Liver (tissue), 9 donors: ENCODE results near the gene MVP. TPM values are rescaled to one million over a fixed set of nuclear protein-coding genes. Genes with fewer than 3 reads are reported as not detected.

Source experiments
- DNase-seq: peaks from one replicate; pipeline ENCODE4 v3.0.0-alpha.2; 2017; ENCODE audit warnings: low spot score
- H3K27ac ChIP-seq, 2 donors: one replicate each; pipeline ENCODE4 v1.7.0; 2013; ENCODE audit warnings: inconsistent platforms in 2 of 2, low read length in 2 of 2, control low read depth in 1 of 2, low read depth in 1 of 2, mild to moderate bottlenecking in 1 of 2
- H3K27me3 ChIP-seq, 4 donors: one replicate each; pipeline versions ENCODE4 v1.6.1 to v1.7.0; 2013; ENCODE audit warnings: low read length in 3 of 4, inconsistent platforms in 1 of 4, mild to moderate bottlenecking in 1 of 4, moderate library complexity in 1 of 4; ENCODE audit not compliant: control insufficient read depth in 4 of 4, insufficient read depth in 4 of 4
- H3K36me3 ChIP-seq, 4 donors: one replicate each; pipeline versions ENCODE4 v1.6.1 to v1.7.0; 2013; ENCODE audit warnings: low read length in 3 of 4, mild to moderate bottlenecking in 3 of 4, low read depth in 1 of 4, moderate library complexity in 1 of 4; ENCODE audit not compliant: control insufficient read depth in 4 of 4, insufficient read depth in 3 of 4
- H3K4me1 ChIP-seq, 4 donors: one replicate each; pipeline versions ENCODE4 v1.6.1 to v1.7.0; 2013; ENCODE audit warnings: low read length in 3 of 4, mild to moderate bottlenecking in 3 of 4, moderate library complexity in 1 of 4; ENCODE audit not compliant: control insufficient read depth in 4 of 4, insufficient read depth in 4 of 4
- H3K4me3 ChIP-seq, 3 donors: one replicate each; pipeline versions ENCODE4 v1.6.1 to v1.7.0; 2013; ENCODE audit warnings: low read length in 3 of 3, control low read depth in 1 of 3, low read depth in 1 of 3, mild to moderate bottlenecking in 1 of 3
- H3K9ac ChIP-seq, 2 donors: one replicate each; pipeline ENCODE4 v1.7.0; 2013; ENCODE audit warnings: low read length in 2 of 2, mild to moderate bottlenecking in 2 of 2, moderate library complexity in 2 of 2, control low read depth in 1 of 2, low read depth in 1 of 2
- H3K9me3 ChIP-seq, 4 donors: one replicate each; pipeline versions ENCODE4 v1.6.1 to v1.7.0; 2013; ENCODE audit warnings: low read length in 3 of 4; ENCODE audit not compliant: control insufficient read depth in 4 of 4
- CTCF ChIP-seq: fragments of 150-350 bp; IDR thresholded peaks from 2 replicates; pipeline ENCODE4 v1.5.1; 2017; ENCODE audit warnings: improper control_type of control experiment, low read depth, low read length; ENCODE audit not compliant: missing input control
- EGR1 ChIP-seq, 2 donors: IDR thresholded peaks; 2 replicates each; pipeline ENCODE4 v1.6.1; 2016 to 2018; ENCODE audit warnings: antibody characterized with exemption in 2 of 2, low read depth in 2 of 2
- FOXA1 ChIP-seq: IDR thresholded peaks from 2 replicates; pipeline ENCODE4 v1.6.1; 2016; ENCODE audit warnings: antibody characterized with exemption
- GABPA ChIP-seq, 2 donors: IDR thresholded peaks in 1 of 2; conservative IDR thresholded peaks in 1 of 2; 2 replicates each; pipeline ENCODE4 v1.6.1; 2016; ENCODE audit warnings: antibody characterized with exemption in 2 of 2, mild to moderate bottlenecking in 1 of 2, moderate library complexity in 1 of 2
- HNF4A ChIP-seq, 2 donors: conservative IDR thresholded peaks; 2 replicates each; pipeline ENCODE4 v1.6.1; 2016; ENCODE audit warnings: antibody characterized with exemption in 2 of 2, mild to moderate bottlenecking in 2 of 2
- HNF4G ChIP-seq: IDR thresholded peaks from 2 replicates; pipeline ENCODE4 v1.6.1; 2016; ENCODE audit warnings: antibody characterized with exemption
- JUND ChIP-seq, 2 donors: IDR thresholded peaks; 2 replicates each; pipeline ENCODE4 v1.6.1; 2016; ENCODE audit warnings: antibody characterized with exemption in 2 of 2
- NR2F2 ChIP-seq: IDR thresholded peaks from 2 replicates; pipeline ENCODE4 v1.6.1; 2016; ENCODE audit warnings: antibody characterized with exemption
- RAD21 ChIP-seq, 2 donors: IDR thresholded peaks; 2 replicates each; pipeline ENCODE4 v1.6.1; 2016; ENCODE audit warnings: antibody characterized with exemption in 2 of 2, mild to moderate bottlenecking in 2 of 2
- SP1 ChIP-seq: IDR thresholded peaks from 2 replicates; pipeline ENCODE4 v1.6.1; 2018; ENCODE audit warnings: antibody characterized with exemption, mild to moderate bottlenecking
- YY1 ChIP-seq: IDR thresholded peaks from 2 replicates; pipeline ENCODE4 v1.6.1; 2016; ENCODE audit warnings: antibody characterized with exemption, mild to moderate bottlenecking
- WGBS: extraction: QIAGEN DNeasy Blood & Tissue Kit; methylation state at CpG from one replicate; pipeline ENCODE4 v1.1.7; 2013; 5-methylcytosine and 5-hydroxymethylcytosine counted together
- polyA plus RNA-seq, 2 donors: library from polyadenylated mRNA; stranded (reverse) in 1 of 2; unstranded in 1 of 2; fragments of 200-250 nt in 1 of 2; fragments of >200 nt in 1 of 2; fragmentation: Nextera tagmentation in 1 of 2; extraction: Ambion mirVana in 1 of 2; gene quantifications; one replicate each; pipeline versions ENCODE4 v1.2.1 to v1.2.3, GENCODE V29; 2013 to 2015
- total RNA-seq, 2 donors: library from RNA; depleted of rRNA; stranded (reverse); fragments of >200 nt; gene quantifications; one replicate each; pipeline ENCODE4 v1.2.3, GENCODE V29; 2014
- TF ChIP-seq, protein P1 (sequence below): IDR thresholded peaks from 2 replicates; pipeline ENCODE4 v1.6.1; 2016; ENCODE audit warnings: antibody characterized with exemption
- TF ChIP-seq, protein P2 (sequence below): IDR thresholded peaks from 2 replicates; pipeline ENCODE4 v1.6.1; 2016; ENCODE audit warnings: antibody characterized with exemption
- donor health status: healthy.
- donor health status: healthy.
- donor health status: healthy.
- donor health status: healthy.
- donor health status: healthy.

Gene MVP
- total and polyA plus RNA-seq, 4 donors, result 30.7 to 78.4 (median 50.7) TPM

GRCh38 chr16:29816694-29817441 lies 3.4 kb upstream of the MVP start:
- DNase-seq, result peak; percentile 58
- WGBS, result 3% methylated on average over 37 of the region's 37 CpGs
- Histone ChIP-seq H3K27ac (peak overlapping the region; percentile 84 to 93), H3K4me1 (peaks cover 17 to 55% (median 39%) of the 10 kb centered on the region in 4 donors), H3K36me3 (peaks cover 0 to 9% (median 0%) of the 10 kb centered on the region in 4 donors), H3K9ac (peak overlapping the region; percentile 5 to 83), H3K27me3 (no peaks in the 10 kb centered on the region), H3K4me3 (peak overlapping the region; percentile 79 to 90 (median 89)), H3K9me3 (no peaks in the 10 kb centered on the region)
- TF ChIP-seq CTCF (peak; percentile 6), JUND (IDR thresholded peaks at IDR 0.05) (no peak), RAD21 (IDR thresholded peaks at IDR 0.05) (no peak)

DNA sequence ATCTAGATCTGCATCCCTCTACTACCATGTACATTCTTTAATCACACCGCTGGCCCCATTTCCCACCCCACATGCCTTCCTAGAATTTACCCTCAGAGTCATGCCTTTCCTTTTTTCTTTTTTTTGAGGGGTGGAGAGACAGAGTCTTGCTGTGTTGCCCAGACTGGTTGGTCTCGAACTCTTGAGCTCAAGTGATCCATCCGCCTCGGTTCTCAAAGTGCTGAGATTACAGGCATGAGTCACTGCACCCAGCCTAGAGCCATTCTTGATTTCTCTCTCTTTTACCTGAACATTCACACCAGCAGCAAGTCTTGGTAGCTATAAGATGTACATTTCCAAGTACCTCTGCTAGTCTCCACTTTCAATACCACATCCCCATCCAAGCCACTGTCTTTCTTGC lies 2.2 kb upstream of the MVP start:
- Histone ChIP-seq H3K4me1 (peaks cover 14 to 55% (median 40%) of the 10 kb centered on the region in 4 donors), H3K27ac (no peak overlapping the region)
- 94% methylated on average over 4 of the region's 4 CpGs for WGBS

DNA sequence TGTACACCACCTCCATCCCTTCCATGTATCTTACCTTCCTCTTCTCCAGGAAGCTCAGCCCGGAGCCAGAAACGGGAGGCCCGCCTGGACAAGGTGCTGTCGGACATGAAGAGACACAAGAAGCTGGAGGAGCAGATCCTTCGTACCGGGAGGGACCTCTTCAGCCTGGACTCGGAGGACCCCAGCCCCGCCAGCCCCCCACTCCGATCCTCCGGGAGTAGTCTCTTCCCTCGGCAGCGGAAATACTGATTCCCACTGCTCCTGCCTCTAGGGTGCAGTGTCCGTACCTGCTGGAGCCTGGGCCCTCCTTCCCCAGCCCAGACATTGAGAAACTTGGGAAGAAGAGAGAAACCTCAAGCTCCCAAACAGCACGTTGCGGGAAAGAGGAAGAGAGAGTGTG lies 756 bp upstream of the MVP start:
- DNase-seq, result no peak
- H3K9ac ChIP-seq, result no peak overlapping the region
- H3K4me1 ChIP-seq, result peaks cover 15 to 58% (median 42%) of the 10 kb centered on the region in 4 donors
- WGBS, result 79% methylated on average over 15 of the region's 15 CpGs
- peaks cover 0 to 9% (median 0%) of the 10 kb centered on the region in 4 donors for H3K36me3 ChIP-seq
- no peaks in the 10 kb centered on the region for H3K9me3 ChIP-seq
- no peaks in the 10 kb centered on the region for H3K27me3 ChIP-seq
- H3K27ac ChIP-seq, result peak overlapping the region in 1 of 2 donors; percentile 86
- no peak for TF ChIP-seq GABPA (IDR thresholded peaks at IDR 0.05 in 1 of 2, conservative IDR thresholded peaks at IDR 0.05 in 1 of 2)
- no peak for TF ChIP-seq FOXA1
- TF ChIP-seq RAD21 (IDR thresholded peaks at IDR 0.05), result no peak
- TF ChIP-seq EGR1 (IDR thresholded peaks at IDR 0.05; ENCODE audit: low read depth in 2 of 2), result no peak
- no peak for TF ChIP-seq NR2F2
- no peak for TF ChIP-seq HNF4A (conservative IDR thresholded peaks at IDR 0.05)
- TF ChIP-seq HNF4G, result no peak
- no peak for TF ChIP-seq CTCF
- no peak for TF ChIP-seq SP1
- H3K4me3 ChIP-seq, result no peak overlapping the region

More for the DNA sequence above, 2.2 kb upstream of the MVP start:
- no peak for TF ChIP-seq EGR1 (IDR thresholded peaks at IDR 0.05; ENCODE audit: low read depth in 2 of 2)
- TF ChIP-seq HNF4G, result no peak
- TF ChIP-seq YY1, result no peak
- no peak for TF ChIP-seq JUND (IDR thresholded peaks at IDR 0.05)
- TF ChIP-seq, protein P1, sequence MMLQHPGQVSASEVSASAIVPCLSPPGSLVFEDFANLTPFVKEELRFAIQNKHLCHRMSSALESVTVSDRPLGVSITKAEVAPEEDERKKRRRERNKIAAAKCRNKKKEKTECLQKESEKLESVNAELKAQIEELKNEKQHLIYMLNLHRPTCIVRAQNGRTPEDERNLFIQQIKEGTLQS, result no peak
- TF ChIP-seq, protein P2, sequence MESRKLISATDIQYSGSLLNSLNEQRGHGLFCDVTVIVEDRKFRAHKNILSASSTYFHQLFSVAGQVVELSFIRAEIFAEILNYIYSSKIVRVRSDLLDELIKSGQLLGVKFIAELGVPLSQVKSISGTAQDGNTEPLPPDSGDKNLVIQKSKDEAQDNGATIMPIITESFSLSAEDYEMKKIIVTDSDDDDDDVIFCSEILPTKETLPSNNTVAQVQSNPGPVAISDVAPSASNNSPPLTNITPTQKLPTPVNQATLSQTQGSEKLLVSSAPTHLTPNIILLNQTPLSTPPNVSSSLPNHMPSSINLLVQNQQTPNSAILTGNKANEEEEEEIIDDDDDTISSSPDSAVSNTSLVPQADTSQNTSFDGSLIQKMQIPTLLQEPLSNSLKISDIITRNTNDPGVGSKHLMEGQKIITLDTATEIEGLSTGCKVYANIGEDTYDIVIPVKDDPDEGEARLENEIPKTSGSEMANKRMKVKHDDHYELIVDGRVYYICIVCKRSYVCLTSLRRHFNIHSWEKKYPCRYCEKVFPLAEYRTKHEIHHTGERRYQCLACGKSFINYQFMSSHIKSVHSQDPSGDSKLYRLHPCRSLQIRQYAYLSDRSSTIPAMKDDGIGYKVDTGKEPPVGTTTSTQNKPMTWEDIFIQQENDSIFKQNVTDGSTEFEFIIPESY, result no peak
- no peak for TF ChIP-seq NR2F2
- no peak for TF ChIP-seq HNF4A (conservative IDR thresholded peaks at IDR 0.05)
- Histone ChIP-seq H3K27me3 (no peaks in the 10 kb centered on the region), H3K9ac (no peak overlapping the region), H3K36me3 (peaks cover 0 to 9% (median 0%) of the 10 kb centered on the region in 4 donors), H3K9me3 (no peaks in the 10 kb centered on the region), H3K4me3 (no peak overlapping the region)
- DNase-seq, result no peak
